Measurements from ENCODE around the gene LCE7A. TPM values are rescaled to one million over a fixed set of nuclear protein-coding genes. Genes with fewer than 3 reads are reported as not detected.

LCE7A gene
- total RNA-seq, 2 experiments from 2014 or later: not detected

- Mint-ChIP-seq H3K27ac (no peak within 1 kb of the TSS), H3K27me3 (peaks cover 42% of the 10 kb centered on the region), H3K4me3 (no peak within 1 kb of the TSS), H3K9me3 (no peaks in the 10 kb centered on the region), H3K36me3 (no peaks in the 10 kb centered on the region), H3K4me1 (ENCODE audit: low read depth) (peaks cover 6% of the 10 kb centered on the region)
- POLR2A ChIA-PET: no interaction called here
- intact Hi-C loops (cut with micrococcal nuclease): no loop called here
- no peak for DNase-seq
- CTCF ChIA-PET: interaction anchor here (1.6 kb wide), 1 partner anchor 37 kb away, joined by 4 read pairs; no protein-coding TSS in a partner anchor
Observed at GRCh38 chr1:152907686-152908601, 48.1 kb downstream of the LCE7A start, which contains the start of gene IVL. IVL (plus strand) TSS chr1:152908546; CDS start chr1:152909798, 1,252 bp downstream.

DNA sequence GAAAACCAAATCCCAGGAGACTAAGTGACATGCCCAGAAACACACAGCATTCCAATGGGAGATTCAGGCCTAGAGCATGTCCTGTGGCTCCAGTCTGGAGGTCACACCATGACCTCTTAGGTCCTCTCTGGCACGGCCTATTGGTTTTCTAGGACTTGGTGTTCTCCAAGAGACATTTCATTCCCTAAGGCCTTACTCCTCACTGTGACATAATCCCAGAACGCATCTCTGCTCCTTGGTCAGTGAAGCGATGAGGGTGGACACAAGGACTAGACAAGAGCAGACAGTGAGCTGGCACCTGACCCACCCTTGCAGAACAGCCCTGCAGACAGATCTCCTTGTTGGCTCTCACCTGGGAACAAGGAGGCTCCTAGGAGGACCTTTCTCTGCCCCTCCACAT lies 49.4 kb downstream of the LCE7A start:
- H3K27ac Mint-ChIP-seq: no peak overlapping the region
- no peaks in the 10 kb centered on the region for H3K9me3 Mint-ChIP-seq
- ChIA-PET POLR2A (no interaction called here), CTCF (no interaction called here)
- no peak overlapping the region for H3K4me3 Mint-ChIP-seq
- intact Hi-C loops (cut with micrococcal nuclease): no loop called here
- H3K36me3 Mint-ChIP-seq: no peaks in the 10 kb centered on the region
- no peak for DNase-seq
- H3K4me1 Mint-ChIP-seq (ENCODE audit: low read depth): peaks cover 6% of the 10 kb centered on the region
- H3K27me3 Mint-ChIP-seq: peaks cover 37% of the 10 kb centered on the region

Other genes with a start within 250 kb of the LCE7A start
- gene LCE3B, start 246.2 kb upstream of the LCE7A start, total RNA-seq: not detected
- not detected for gene LCE3A, start 236.9 kb upstream of the LCE7A start, total RNA-seq
- gene LCE2D, start 196.6 kb upstream of the LCE7A start, total RNA-seq: not detected
- gene LCE2C, start 184.7 kb upstream of the LCE7A start, total RNA-seq: not detected
- gene LCE2B, start 173.9 kb upstream of the LCE7A start, total RNA-seq: not detected
- gene LCE2A, start 161.7 kb upstream of the LCE7A start, total RNA-seq: not detected
- not detected for gene LCE4A, start 151.8 kb upstream of the LCE7A start, total RNA-seq
- not detected for gene KPRP, start 102.0 kb upstream of the LCE7A start, total RNA-seq
- not detected for gene LCE1F, start 84.9 kb upstream of the LCE7A start, total RNA-seq
- gene LCE1E, start 73.7 kb upstream of the LCE7A start, total RNA-seq: not detected
- not detected for gene LCE1D, start 63.3 kb upstream of the LCE7A start, total RNA-seq
- not detected for gene LCE1C, start 53.3 kb upstream of the LCE7A start, total RNA-seq
- gene LCE1B, start 48.0 kb upstream of the LCE7A start, total RNA-seq: not detected
- gene LCE1A, start 32.5 kb upstream of the LCE7A start, total RNA-seq: not detected
- not detected for gene LCE6A, start 17.1 kb upstream of the LCE7A start, total RNA-seq
- gene SMCP, start 18.3 kb downstream of the LCE7A start, total RNA-seq: not detected
- not detected for gene IVL, start 48.5 kb downstream of the LCE7A start, total RNA-seq
- gene SPRR5, start 87.2 kb downstream of the LCE7A start, total RNA-seq: not detected
- gene SPRR4, start 110.7 kb downstream of the LCE7A start, total RNA-seq: not detected
- gene SPRR1A, start 124.1 kb downstream of the LCE7A start, total RNA-seq: not detected
- not detected for gene SPRR3, start 141.8 kb downstream of the LCE7A start, total RNA-seq
- gene SPRR1B, start 171.2 kb downstream of the LCE7A start, total RNA-seq: not detected
- not detected for gene SPRR2D, start 181.1 kb downstream of the LCE7A start, total RNA-seq
- gene SPRR2A, start 197.5 kb downstream of the LCE7A start, total RNA-seq: not detected
- gene SPRR2B, start 211.6 kb downstream of the LCE7A start, total RNA-seq: not detected
- gene SPRR2E, start 234.5 kb downstream of the LCE7A start, total RNA-seq: not detected